Neural cell (in vitro differentiated cells): ENCODE results near the gene SUSD6. TPM values are rescaled to one million over a fixed set of nuclear protein-coding genes. Genes with fewer than 3 reads are reported as not detected.
A peak's percentile ranks its signal among the peaks of the same experiment; 100 is the strongest.

Source experiments
- H2AFZ ChIP-seq: fragments of 200-600, 300-800 bp; sonication (generic), shearing (Covaris generic); 2 replicates; pipeline ENCODE4 v1.6.0; 2014; ENCODE audit warnings: low read depth, mild to moderate bottlenecking, antibody characterized with exemption, low read length, moderate library complexity
- H3F3A ChIP-seq: fragments of 200-600 bp; shearing (Covaris generic); 2 replicates; pipeline ENCODE4 v1.6.1; 2016; ENCODE audit warnings: mild to moderate bottlenecking, moderate library complexity, mixed read lengths, antibody characterized with exemption, low read length; ENCODE audit not compliant: insufficient read depth, poor library complexity, severe bottlenecking
- H3K27ac ChIP-seq: fragments of 200-600, 300-800 bp; sonication (generic), shearing (Covaris generic); 2 replicates; pipeline ENCODE4 v1.5.1; 2014; ENCODE audit warnings: mild to moderate bottlenecking, low read length, moderate library complexity
- H3K27me3 ChIP-seq: fragments of 300-800, 200-600 bp; sonication (generic), shearing (Covaris generic); 2 replicates; pipeline ENCODE4 v1.6.0; 2014; ENCODE audit warnings: mild to moderate bottlenecking, low read depth, low read length, moderate library complexity; ENCODE audit not compliant: insufficient read depth
- H3K36me3 ChIP-seq: fragments of 300-800, 200-600 bp; sonication (generic), shearing (Covaris generic); 2 replicates; pipeline ENCODE4 v1.5.1; 2014; ENCODE audit warnings: mild to moderate bottlenecking, antibody characterized with exemption, low read length, moderate library complexity; ENCODE audit not compliant: insufficient read depth
- H3K4me2 ChIP-seq: fragments of 300-800, 200-600 bp; sonication (generic), shearing (Covaris generic); 2 replicates; pipeline ENCODE4 v1.6.0; 2014; ENCODE audit warnings: mild to moderate bottlenecking, low read length
- H3K4me3 ChIP-seq: fragments of 300-800, 200-600 bp; sonication (generic), shearing (Covaris generic); 2 replicates; pipeline ENCODE4 v1.5.1; 2014; ENCODE audit warnings: mild to moderate bottlenecking, low read length, moderate library complexity
- H3K79me2 ChIP-seq: fragments of 200-600 bp; shearing (Covaris generic); replicated peaks from 2 replicates; pipeline ENCODE4 v1.6.0; 2014; ENCODE audit warnings: mild to moderate bottlenecking, low read length, moderate library complexity; ENCODE audit not compliant: insufficient read depth
- H3K9ac ChIP-seq: fragments of 300-800, 200-600 bp; sonication (generic), shearing (Covaris generic); 2 replicates; pipeline ENCODE4 v1.6.1; 2016; ENCODE audit warnings: mild to moderate bottlenecking, low read length, mixed read lengths
- H3K9me2 ChIP-seq: fragments of 200-600 bp; shearing (Covaris generic); 2 replicates; pipeline ENCODE4 v1.6.1; 2016; ENCODE audit warnings: mild to moderate bottlenecking, low read length, mixed read lengths; ENCODE audit not compliant: insufficient read depth
- H3K9me3 ChIP-seq: fragments of 200-600, 300-800 bp; sonication (generic), shearing (Covaris generic); 2 replicates; pipeline ENCODE4 v1.6.1; 2016; ENCODE audit warnings: mild to moderate bottlenecking, mixed run types, low read length, moderate library complexity, mixed read lengths
- H4K20me1 ChIP-seq: fragments of 200-600 bp; shearing (Covaris generic); 2 replicates; pipeline ENCODE4 v1.6.1; 2016; ENCODE audit warnings: mild to moderate bottlenecking, mixed run types; ENCODE audit not compliant: insufficient read depth
- CTCF ChIP-seq: fragments of 450-650 bp; IDR thresholded peaks from 2 replicates; pipeline ENCODE4 v1.5.1; 2014; ENCODE audit warnings: antibody characterized with exemption, mild to moderate bottlenecking, moderate library complexity; ENCODE audit not compliant: poor library complexity, severe bottlenecking
- EP300 ChIP-seq: fragments of 450-650 bp; conservative IDR thresholded peaks from 2 replicates; pipeline ENCODE4 v1.6.1; 2014; ENCODE audit warnings: antibody characterized with exemption, mild to moderate bottlenecking, moderate library complexity; ENCODE audit not compliant: poor library complexity, severe bottlenecking
- EZH2 ChIP-seq: fragments of 200-600, 300-800 bp; shearing (Covaris generic), sonication (generic); IDR thresholded peaks from 2 replicates; pipeline ENCODE4 v1.6.1; 2014; ENCODE audit warnings: antibody characterized with exemption, low read length, borderline replicate concordance, mild to moderate bottlenecking; ENCODE audit not compliant: insufficient read depth, poor library complexity, severe bottlenecking
- MXI1 ChIP-seq: fragments of 450-650 bp; conservative IDR thresholded peaks from 2 replicates; pipeline ENCODE4 v1.6.1; 2014; ENCODE audit warnings: antibody characterized with exemption, mild to moderate bottlenecking; ENCODE audit not compliant: poor library complexity, severe bottlenecking
- POLR2AphosphoS5 ChIP-seq: IDR thresholded peaks from 2 replicates; pipeline ENCODE4 v1.6.1; 2012
- RAD21 ChIP-seq: fragments of 450-650 bp; conservative IDR thresholded peaks from 2 replicates; pipeline ENCODE4 v1.6.1; 2014; ENCODE audit warnings: antibody characterized with exemption, mild to moderate bottlenecking, moderate library complexity
- REST ChIP-seq: IDR thresholded peaks from 2 replicates; pipeline ENCODE4 v1.6.1; 2012; ENCODE audit warnings: borderline replicate concordance
- SMC3 ChIP-seq: fragments of 450-650 bp; conservative IDR thresholded peaks from 2 replicates; pipeline ENCODE4 v1.6.1; 2014; ENCODE audit warnings: antibody characterized with exemption, mild to moderate bottlenecking, moderate library complexity; ENCODE audit not compliant: poor library complexity
- TAF1 ChIP-seq: IDR thresholded peaks from 2 replicates; pipeline ENCODE4 v1.6.1; 2012; ENCODE audit warnings: low read depth
- polyA plus RNA-seq: library from polyadenylated mRNA; depleted of rRNA; stranded (reverse); fragments of >200 nt; gene quantifications from 2 replicates; pipeline ENCODE4 v1.2.3, GENCODE V29; 2014

SUSD6 gene
- polyA plus RNA-seq, 1 donor from 2014 or later, result 5.1 TPM

- Histone ChIP-seq H3K9ac (no peak overlapping the region), H3K4me3 (no peak overlapping the region), H3K36me3 (no peaks in the 10 kb centered on the region), H3K79me2 (peaks cover 6% of the 10 kb centered on the region), H3F3A (no peaks in the 10 kb centered on the region), H2AFZ (no peak overlapping the region), H3K4me2 (no peak overlapping the region), H3K27ac (no peak overlapping the region), H3K9me3 (no peaks in the 10 kb centered on the region), H4K20me1 (no peaks in the 10 kb centered on the region), H3K27me3 (no peaks in the 10 kb centered on the region), H3K9me2 (no peaks in the 10 kb centered on the region)
- no peak for TF ChIP-seq TAF1
- no peak for TF ChIP-seq MXI1
- TF ChIP-seq REST, result no peak
- TF ChIP-seq EZH2, result no peak
- TF ChIP-seq CTCF, result no peak
- no peak for TF ChIP-seq EP300
- TF ChIP-seq POLR2AphosphoS5, result no peak
- TF ChIP-seq SMC3, result no peak
- no peak for TF ChIP-seq RAD21
These were observed 4.9 kb upstream of the SUSD6 start for GRCh38 chr14:69606258-69607184.

GRCh38 chr14:69610020-69610873, 1.1 kb upstream of the SUSD6 start:
- peak overlapping the region; percentile 93 for H3K27ac ChIP-seq
- no peaks in the 10 kb centered on the region for H3K27me3 ChIP-seq
- H3K9ac ChIP-seq, result peak overlapping the region; percentile 80
- no peaks in the 10 kb centered on the region for H3F3A ChIP-seq
- peak overlapping the region; percentile 92 for H2AFZ ChIP-seq
- no peaks in the 10 kb centered on the region for H3K9me3 ChIP-seq
- no peaks in the 10 kb centered on the region for H3K36me3 ChIP-seq
- H3K9me2 ChIP-seq, result no peaks in the 10 kb centered on the region
- H4K20me1 ChIP-seq, result no peaks in the 10 kb centered on the region
- peak overlapping the region; percentile 92 for H3K4me3 ChIP-seq
- TF ChIP-seq EP300 (no peak), TAF1 (no peak), RAD21 (no peak), MXI1 (no peak), EZH2 (no peak), SMC3 (no peak), REST (no peak), CTCF (no peak), POLR2AphosphoS5 (no peak)
- H3K79me2 ChIP-seq, result peaks cover 29% of the 10 kb centered on the region
- H3K4me2 ChIP-seq, result peak overlapping the region; percentile 89
